ENCODE measurements around the gene VEZT. TPM values are rescaled to one million over a fixed set of nuclear protein-coding genes. Genes with fewer than 3 reads are reported as not detected.

Gene VEZT
- polyA plus RNA-seq, 3 donors: 14.6 to 20.6 (median 16.7) TPM

GRCh38 chr12:95207407-95207806 is 10.2 kb upstream of the VEZT start:
- H3K36me3 Mint-ChIP-seq: peaks cover 28 to 36% of the 10 kb centered on the region in 2 donors
- Histone ChIP-seq H3K79me2 (ENCODE audit: insufficient read depth, low read length) (peaks cover 10% of the 10 kb centered on the region), H3K36me3 (replicated peaks in 1 of 2; ENCODE audit: control insufficient read depth in 1 of 2, insufficient read depth in 2 of 2, low read length in 2 of 2) (peaks cover 2 to 30% of the 10 kb centered on the region in 2 donors), H3K4me2 (replicated peaks; ENCODE audit: extremely low read depth, low read length, poor library complexity, severe bottlenecking) (no peak overlapping the region), H2AFZ (ENCODE audit: insufficient read depth, low read depth, low read length, poor library complexity, severe bottlenecking) (no peak overlapping the region), H3K9ac (ENCODE audit: insufficient read depth, low read length, poor library complexity, severe bottlenecking) (no peak overlapping the region), H4K20me1 (ENCODE audit: insufficient read depth, low read length) (peaks cover 35% of the 10 kb centered on the region), H3K4me1 (ENCODE audit: control insufficient read depth in 1 of 2, insufficient read depth in 2 of 2, low read length in 2 of 2) (peaks cover 53 to 59% of the 10 kb centered on the region in 2 donors), H3K27me3 (ENCODE audit: control insufficient read depth in 2 of 2, insufficient read depth in 2 of 2, low read length in 2 of 2) (no peaks in the 10 kb centered on the region), H3K4me3 (replicated peaks in 1 of 3; ENCODE audit: low read depth in 2 of 3, low read length in 3 of 3) (no peak overlapping the region), H3K9me3 (replicated peaks in 1 of 2; ENCODE audit: control insufficient read depth in 1 of 2, insufficient read depth in 1 of 2, low read length in 2 of 2) (no peaks in the 10 kb centered on the region), H3K27ac (ENCODE audit: low read depth in 1 of 2, low read length in 2 of 2) (peak overlapping the region in 1 of 2 donors; percentile 15)
- H3K27ac Mint-ChIP-seq: peak overlapping the region in 2 of 7 donors; percentile 35 to 63
- H3K27me3 Mint-ChIP-seq (ENCODE audit: low read depth in 3 of 3): peaks cover 0 to 2% (median 0%) of the 10 kb centered on the region in 3 donors
- intact Hi-C loops (cut with micrococcal nuclease): no loop called here
- peaks cover 47% of the 10 kb centered on the region for H3K4me1 Mint-ChIP-seq
- H3K9me3 Mint-ChIP-seq: peaks cover 0 to 7% (median 3%) of the 10 kb centered on the region in 7 donors
- TF ChIP-seq, protein P1, sequence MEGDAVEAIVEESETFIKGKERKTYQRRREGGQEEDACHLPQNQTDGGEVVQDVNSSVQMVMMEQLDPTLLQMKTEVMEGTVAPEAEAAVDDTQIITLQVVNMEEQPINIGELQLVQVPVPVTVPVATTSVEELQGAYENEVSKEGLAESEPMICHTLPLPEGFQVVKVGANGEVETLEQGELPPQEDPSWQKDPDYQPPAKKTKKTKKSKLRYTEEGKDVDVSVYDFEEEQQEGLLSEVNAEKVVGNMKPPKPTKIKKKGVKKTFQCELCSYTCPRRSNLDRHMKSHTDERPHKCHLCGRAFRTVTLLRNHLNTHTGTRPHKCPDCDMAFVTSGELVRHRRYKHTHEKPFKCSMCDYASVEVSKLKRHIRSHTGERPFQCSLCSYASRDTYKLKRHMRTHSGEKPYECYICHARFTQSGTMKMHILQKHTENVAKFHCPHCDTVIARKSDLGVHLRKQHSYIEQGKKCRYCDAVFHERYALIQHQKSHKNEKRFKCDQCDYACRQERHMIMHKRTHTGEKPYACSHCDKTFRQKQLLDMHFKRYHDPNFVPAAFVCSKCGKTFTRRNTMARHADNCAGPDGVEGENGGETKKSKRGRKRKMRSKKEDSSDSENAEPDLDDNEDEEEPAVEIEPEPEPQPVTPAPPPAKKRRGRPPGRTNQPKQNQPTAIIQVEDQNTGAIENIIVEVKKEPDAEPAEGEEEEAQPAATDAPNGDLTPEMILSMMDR (IDR thresholded peaks at IDR 0.05): no peak
- H3K4me3 Mint-ChIP-seq: no peak overlapping the region
- WGBS (ENCODE audit: insufficient coverage): no CpG with 5 or more reads among the region's 2 CpGs
- DNase-seq: no peak

- 100% methylated on average over 7 of the region's 7 CpGs for WGBS (ENCODE audit: insufficient coverage)
- H3K4me3 Mint-ChIP-seq: no peak overlapping the region
- peaks cover 28 to 36% of the 10 kb centered on the region in 2 donors for H3K36me3 Mint-ChIP-seq
- no peak overlapping the region for H3K27ac Mint-ChIP-seq
- peaks cover 49% of the 10 kb centered on the region for H3K4me1 Mint-ChIP-seq
- Histone ChIP-seq H3K4me2 (replicated peaks; ENCODE audit: extremely low read depth, low read length, poor library complexity, severe bottlenecking) (no peak overlapping the region), H3K36me3 (replicated peaks in 1 of 2; ENCODE audit: control insufficient read depth in 1 of 2, insufficient read depth in 2 of 2, low read length in 2 of 2) (peaks cover 2 to 30% of the 10 kb centered on the region in 2 donors), H3K27me3 (ENCODE audit: control insufficient read depth in 2 of 2, insufficient read depth in 2 of 2, low read length in 2 of 2) (no peaks in the 10 kb centered on the region), H2AFZ (ENCODE audit: insufficient read depth, low read depth, low read length, poor library complexity, severe bottlenecking) (no peak overlapping the region), H3K79me2 (ENCODE audit: insufficient read depth, low read length) (peaks cover 17% of the 10 kb centered on the region), H3K4me1 (ENCODE audit: control insufficient read depth in 1 of 2, insufficient read depth in 2 of 2, low read length in 2 of 2) (peaks cover 49 to 57% of the 10 kb centered on the region in 2 donors), H3K9ac (ENCODE audit: insufficient read depth, low read length, poor library complexity, severe bottlenecking) (no peak overlapping the region), H4K20me1 (ENCODE audit: insufficient read depth, low read length) (peaks cover 33% of the 10 kb centered on the region), H3K4me3 (replicated peaks in 1 of 3; ENCODE audit: low read depth in 2 of 3, low read length in 3 of 3) (no peak overlapping the region), H3K9me3 (replicated peaks in 1 of 2; ENCODE audit: control insufficient read depth in 1 of 2, insufficient read depth in 1 of 2, low read length in 2 of 2) (no peaks in the 10 kb centered on the region), H3K27ac (ENCODE audit: low read depth in 1 of 2, low read length in 2 of 2) (no peak overlapping the region)
- H3K27me3 Mint-ChIP-seq (ENCODE audit: low read depth in 3 of 3): peaks cover 0 to 2% (median 0%) of the 10 kb centered on the region in 3 donors
- TF ChIP-seq, protein P1 (IDR thresholded peaks at IDR 0.05): no peak
- intact Hi-C loops (cut with micrococcal nuclease): no loop called here
- peaks cover 0 to 7% (median 3%) of the 10 kb centered on the region in 7 donors for H3K9me3 Mint-ChIP-seq
- DNase-seq: no peak
Observed at GRCh38 chr12:95208678-95209077, 8.9 kb upstream of the VEZT start.

Data from CD14-positive monocyte (primary cell).